Measurements from ENCODE around the gene DNAJA3.

DNA sequence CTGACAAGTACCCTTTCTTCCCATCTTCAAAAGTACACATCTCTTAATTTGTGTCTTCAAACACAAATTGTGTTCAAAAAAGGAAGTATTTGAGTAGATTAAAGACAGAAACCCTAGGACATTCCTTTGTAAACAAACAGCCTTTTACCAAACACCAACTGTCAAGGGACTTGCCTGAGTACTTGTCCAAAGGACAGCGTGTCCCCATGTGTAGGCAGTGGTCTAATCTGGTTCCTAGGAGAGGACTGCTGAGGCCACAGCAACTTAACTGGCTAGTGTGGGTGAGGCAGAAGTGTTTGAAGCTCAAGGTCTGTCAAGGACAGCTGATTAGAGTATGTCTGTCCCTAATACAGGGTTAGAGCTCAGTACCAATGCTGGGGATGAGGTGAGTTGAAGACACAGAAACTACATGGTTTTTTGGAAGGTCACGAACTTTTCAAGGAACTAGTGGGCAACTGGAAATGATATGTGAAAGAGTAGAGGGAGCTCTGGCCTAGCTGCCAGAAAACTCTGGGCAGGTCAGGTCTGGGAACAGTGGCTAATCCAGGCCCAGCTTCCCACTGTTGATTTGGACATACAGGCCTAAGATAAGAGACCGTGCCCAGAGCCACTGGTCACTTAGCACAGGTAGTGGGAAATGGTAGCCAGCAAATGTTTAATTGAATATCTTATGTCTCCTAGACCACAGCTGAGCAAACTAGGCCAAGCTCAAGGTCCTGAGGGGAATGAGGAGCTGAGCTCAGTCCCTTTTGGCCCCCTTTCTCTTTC, 60.6 kb downstream of the DNAJA3 start:
- TF ChIP-seq POLR2A (IDR thresholded peaks at IDR 0.05; ENCODE audit: low read length), result no peak
- no peak for TF ChIP-seq GATA1 (IDR thresholded peaks at IDR 0.05; ENCODE audit: low read depth, low read length)

Data from erythroblast (primary cell).